ENCODE measurements around the gene SLC16A9.
"Not testable (repeated sequence)": the region's sequence is repeated elsewhere in the genome, so short reads cannot be mapped to it uniquely, and the experiment has no call there.

The SLC16A9 gene

DNA sequence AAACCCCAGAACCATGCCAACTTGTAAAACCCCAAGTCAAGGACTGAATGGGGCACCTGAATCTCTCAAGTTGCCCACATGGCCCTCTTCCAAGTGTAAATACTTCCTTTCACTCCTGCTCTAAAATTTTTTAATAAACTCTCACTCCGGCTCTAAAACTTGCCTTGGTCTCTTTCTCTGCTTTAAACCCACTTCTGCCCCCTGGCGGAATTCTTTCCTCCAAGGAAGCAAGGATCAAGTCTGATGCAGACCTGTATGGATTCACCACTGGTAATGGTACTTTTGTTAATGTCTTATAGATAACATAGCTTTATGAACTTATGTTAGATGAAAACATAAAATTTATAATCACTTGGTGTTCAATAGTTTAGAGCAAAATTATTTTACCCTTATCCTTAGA lies 33.8 kb downstream of the SLC16A9 start:
- no peak for DNase-seq (ENCODE audit: low read depth)

DNA sequence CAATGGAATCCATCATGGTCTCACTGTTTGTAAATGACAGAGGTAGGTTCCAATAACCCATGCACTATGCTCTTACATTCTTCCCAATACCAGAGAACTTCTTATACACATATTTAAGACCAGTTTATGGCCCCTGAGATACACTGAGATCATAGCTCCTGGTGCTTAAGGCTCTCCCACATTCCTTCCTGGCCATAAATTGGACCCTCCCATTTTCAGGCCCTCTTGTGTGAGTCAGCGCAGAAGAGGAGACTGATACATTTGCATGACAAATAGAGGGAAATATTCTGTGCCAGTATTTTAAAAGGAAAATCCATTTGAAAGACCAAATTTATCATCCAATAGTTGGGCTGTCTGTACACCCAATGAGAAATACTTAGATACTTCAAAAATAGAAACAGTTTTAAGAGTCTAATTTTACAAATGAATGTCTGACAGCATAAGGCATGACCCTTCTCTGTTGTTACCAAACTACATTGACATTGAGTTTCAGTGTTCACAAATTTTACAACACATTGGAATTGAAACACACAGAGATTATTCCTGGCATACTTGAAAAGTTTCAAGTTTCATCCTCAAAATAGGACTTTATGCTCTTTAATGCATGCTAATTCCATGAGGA lies 35.3 kb downstream of the SLC16A9 start:
- DNase-seq (ENCODE audit: low read depth), result peak; percentile 53

DNA sequence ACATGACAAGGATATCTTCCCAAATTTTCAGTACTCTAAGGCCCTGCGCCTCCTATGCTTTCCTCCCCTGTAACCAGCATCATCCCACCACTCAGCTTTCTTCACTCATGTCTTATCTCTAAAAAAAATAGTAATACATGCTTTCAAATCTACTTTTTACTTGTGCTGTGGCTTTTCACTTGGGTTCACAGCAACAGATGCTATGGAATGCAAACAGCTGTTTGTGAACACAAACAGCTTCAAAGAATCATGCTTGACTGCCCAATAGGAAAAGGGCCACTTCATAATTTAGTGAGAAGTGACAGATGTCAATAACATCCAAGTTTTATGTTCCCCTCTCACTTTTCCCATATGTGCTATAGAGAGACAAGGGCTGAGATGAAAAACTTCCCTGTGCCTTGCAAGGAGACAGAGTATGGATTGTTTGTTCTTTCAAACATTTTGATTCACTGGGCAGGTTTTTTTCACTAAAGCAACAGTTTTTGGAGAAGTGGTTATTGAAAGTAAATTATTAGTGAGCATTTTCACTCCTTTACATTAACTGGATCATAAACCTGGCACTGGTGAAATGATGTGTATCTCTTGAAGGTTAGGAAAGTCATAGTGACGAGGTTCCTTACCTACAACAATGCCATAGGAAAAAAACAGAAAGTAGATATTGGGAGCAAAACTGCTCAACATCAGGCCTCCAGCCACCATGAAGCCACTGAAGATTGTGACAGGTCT lies 37.3 kb downstream of the SLC16A9 start:
- DNase-seq (ENCODE audit: low read depth), result no peak

DNA sequence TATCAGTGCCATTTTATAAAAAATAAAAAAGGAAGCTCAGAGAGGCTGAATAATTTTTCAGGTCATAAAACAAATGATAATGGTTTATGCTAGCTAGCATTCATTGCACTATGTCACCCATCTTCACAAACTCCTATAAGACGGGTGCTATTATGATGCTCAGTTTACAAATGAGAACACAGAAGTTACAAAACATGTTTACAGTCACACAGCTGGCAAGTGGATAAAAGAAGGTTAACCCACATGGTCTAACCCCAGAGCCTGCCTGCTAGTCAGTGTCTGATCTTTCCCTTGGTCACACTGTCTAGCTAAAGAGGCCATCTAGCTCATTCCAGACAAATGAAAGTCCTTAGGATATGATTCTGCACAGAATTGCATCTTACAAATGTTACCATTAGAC lies 39.4 kb downstream of the SLC16A9 start:
- no peak for DNase-seq (ENCODE audit: low read depth)

DNA sequence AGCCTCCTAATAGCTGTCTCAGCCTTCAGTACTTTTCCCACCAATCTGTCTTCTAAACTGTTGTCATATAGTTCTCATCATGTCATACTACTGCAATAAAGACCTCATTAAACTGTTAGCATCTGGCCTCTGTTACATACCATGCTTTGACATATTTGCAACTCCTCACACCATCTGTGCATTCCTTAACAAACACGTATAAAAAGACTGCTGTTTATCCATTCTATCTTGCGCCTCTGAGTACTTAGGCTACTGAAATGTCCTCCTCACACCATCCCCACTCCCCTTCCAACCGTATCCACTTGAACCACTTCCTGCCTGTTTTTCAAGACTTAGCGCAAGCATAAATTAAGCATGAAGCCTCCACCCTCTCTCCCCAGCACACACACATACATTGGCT lies 41.6 kb downstream of the SLC16A9 start:
- no peak for DNase-seq (ENCODE audit: low read depth)

DNA sequence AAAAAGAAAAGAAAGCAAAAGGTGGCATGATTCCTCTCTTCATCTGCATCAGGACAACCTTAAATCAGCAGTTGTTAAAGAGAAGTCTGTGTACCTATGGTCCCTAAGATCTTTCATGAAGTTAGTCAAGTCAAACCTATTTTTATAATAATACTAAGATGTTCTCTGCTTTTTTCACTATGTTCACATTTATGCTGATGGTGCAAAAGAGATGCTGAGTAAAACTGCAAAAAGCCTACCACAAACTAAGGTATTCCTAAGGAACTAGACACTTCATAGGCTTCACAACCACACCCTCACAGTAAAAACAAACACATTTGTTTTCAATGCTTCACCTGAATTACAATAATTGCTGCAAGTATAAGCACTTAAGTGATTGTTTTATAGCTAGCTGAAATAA lies 43.3 kb downstream of the SLC16A9 start:
- DNase-seq (ENCODE audit: low read depth), result no peak

DNA sequence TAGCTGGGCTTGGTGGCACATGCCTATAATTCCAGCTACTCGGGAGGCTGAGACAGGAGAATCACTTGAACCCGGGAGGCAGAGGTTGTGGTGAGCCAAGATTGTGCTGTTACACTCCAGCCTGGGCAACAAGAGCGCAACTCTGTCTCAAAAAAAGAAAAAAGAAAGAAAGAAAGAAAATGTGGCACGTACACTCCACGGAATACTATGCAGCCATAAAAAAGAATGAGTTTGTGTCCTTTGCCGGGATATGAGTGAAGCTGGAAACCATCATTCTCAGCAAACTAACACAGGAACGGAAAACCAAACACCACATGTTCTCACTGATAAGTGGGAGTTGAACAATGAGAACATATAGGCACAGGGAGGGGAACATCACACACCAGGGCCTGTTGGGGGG lies 46.4 kb downstream of the SLC16A9 start:
- DNase-seq (ENCODE audit: low read depth), result not testable (repeated sequence)

DNA sequence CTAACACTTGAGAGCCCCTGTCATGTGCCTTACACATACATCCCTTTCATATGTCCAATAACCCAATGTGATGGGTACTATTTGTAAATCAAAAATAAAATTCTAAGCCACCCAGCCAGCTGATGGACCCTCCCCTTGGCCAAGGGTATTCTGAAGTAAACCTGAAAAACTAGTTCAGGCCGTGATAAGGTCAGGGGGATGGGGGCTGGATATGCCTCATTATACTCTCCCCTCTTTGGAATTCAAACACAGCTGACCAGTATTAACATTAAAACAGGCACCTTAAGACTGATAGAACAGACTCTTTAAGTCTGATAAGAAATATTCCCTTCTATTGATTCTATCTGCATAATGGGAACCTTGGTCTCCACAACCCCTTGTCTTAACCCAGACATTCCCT lies 51.9 kb downstream of the SLC16A9 start:
- DNase-seq (ENCODE audit: low read depth), result no peak

DNA sequence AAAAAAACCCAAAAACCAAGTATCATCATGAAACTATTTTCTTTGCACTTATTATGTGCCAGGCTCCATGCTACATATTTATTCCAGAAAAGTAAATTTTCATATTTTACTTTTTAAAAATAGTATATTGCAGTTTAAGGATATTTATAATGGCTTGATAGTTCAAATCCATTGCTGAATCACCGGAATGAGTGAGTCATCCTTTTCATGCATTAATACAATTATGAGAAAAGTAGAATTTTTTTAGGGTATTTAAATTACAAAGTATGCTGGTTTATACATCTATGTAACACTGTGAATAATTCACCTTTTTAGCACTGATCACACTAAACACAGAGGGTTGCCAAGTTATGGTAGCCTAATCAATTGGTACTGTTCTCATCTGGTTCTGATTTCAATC lies 54.3 kb downstream of the SLC16A9 start:
- DNase-seq (ENCODE audit: low read depth), result peak; percentile 29

DNA sequence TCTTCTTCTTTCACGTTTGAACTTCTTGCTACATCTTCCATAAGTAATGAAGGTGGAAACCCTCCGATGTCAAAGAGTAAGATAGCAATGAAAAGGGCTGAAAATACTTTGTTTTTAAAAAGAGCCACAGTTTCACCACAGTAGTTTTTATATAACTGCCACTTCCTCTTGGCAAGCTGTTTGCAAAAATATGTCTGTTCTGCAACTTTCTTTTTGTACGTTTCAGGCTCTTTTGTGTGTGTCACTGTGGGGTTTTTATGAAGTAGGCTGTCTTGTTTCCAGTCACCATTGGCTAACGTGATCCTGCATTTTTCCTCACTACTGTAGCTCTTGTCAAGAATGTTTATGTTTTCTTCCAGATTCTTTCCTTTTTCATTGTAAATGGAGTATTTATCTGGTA lies 55.6 kb downstream of the SLC16A9 start:
- DNase-seq (ENCODE audit: low read depth), result no peak

DNA sequence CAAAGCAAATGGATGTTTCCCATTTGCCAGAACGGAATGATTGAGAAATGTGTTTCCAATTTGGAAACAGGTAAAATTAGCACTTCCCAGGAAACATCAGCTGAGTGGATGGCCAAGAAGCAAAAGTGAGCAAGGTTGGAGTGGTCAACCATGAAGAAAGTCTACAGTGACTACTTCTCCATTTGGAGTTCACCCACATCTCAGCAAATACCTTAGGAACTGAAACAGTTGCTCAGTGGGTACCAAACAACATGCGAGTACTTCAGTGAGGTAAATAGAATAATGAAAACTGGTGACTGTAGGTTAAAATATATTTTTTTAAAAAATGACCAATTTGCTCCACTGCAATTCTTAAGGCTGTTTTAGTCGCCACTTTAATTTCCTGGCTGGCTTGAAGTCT lies 57.7 kb downstream of the SLC16A9 start:
- no peak for DNase-seq (ENCODE audit: low read depth)

DNA sequence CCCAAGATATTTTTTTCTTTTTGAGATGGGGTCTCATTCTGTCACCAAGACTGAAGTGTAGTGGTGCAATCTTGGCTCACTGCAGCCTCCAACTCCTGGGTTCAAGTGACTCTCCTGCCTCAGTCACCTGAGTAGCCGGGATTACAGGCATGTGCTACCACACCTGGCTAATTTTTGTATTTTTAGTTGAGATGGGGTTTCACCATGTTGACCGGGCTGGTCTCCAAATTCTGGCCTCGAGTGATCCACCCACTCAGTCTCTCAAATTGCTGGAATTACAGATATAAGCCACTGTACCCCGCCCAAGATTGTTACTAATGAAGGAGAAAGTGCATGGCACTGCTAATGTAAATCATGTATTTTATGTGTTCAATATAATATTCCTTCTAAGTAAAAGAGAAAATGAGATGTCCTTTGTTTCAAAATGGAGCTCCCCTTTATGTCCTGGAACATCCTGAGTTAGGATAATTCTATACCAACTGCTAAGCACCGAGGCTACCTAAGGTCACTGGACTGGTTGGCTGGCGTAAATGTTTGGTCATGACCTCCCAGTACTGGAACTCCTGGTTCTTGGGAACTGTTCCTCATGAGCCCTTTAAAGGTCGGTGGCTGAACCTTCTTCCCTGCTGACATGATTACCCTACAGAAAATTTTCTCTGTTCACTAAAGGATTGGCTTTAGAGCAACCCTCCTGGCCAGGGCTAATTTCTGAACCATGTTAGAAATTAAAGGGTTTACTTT lies 59.9 kb downstream of the SLC16A9 start:
- no peak for DNase-seq (ENCODE audit: low read depth)

DNA sequence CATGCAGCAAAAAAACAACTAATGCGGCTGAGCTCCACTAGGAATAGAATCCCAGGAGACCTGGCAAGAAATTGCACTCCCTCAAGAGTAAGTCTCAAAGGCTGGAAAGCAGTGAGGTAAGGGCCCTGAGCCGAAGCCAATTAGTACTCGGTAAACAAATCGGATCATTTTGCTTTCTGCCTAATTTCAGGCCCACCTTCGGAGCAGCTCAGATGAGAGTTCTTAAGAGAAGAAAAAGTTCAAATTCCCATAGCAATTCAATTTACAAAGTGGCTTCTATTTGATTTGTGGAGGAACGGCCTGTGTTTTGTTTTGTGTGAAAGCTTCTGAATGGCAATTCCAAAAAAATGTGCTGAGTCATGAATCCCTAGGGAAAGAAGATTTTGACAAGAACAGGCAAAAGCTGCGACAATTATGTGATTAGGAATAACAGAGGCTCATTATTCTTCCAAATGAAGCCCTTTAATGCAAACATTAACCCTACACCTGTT lies 60.9 kb downstream of the SLC16A9 start:
- DNase-seq (ENCODE audit: low read depth), result peak; percentile 10

DNA sequence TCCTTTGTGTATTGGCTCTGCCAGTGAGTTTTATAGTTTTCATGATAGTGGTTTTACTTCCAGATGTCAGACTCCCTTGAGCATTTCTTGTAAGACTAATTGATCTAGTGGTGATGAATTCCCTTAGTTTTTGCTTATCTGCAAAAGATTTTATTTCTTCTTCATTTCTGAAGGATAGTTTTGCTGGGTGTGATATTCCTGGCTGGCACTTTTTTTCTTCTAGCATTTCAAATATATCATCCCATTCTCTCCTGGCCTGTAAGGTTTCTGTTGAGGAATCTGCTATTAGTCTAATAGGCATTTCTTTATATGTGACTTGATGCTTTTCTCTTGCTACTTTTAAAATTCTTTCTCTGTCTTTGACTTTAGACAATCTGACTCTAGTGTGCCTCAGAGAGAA lies 64.8 kb downstream of the SLC16A9 start:
- DNase-seq (ENCODE audit: low read depth), result no peak

DNA sequence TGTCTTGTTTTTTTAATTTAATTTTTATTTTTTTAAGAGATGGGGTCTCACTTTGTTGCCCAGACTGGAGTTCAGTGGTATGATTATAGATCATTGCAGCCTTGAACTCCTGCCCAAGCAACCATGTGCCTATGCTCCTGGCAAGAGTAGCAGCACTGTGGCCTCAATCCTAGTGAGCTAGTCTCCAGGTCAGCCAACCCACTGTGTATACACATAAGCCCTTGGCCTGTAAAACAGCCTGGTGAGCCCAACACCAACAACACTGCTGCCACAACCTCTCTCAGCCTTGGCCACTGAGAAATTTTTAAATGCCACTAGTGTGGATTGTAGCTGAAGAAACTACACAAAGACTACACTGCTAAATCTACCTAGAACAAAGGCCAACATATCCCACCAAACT lies 68.0 kb downstream of the SLC16A9 start:
- DNase-seq (ENCODE audit: low read depth), result not testable (repeated sequence)

DNA sequence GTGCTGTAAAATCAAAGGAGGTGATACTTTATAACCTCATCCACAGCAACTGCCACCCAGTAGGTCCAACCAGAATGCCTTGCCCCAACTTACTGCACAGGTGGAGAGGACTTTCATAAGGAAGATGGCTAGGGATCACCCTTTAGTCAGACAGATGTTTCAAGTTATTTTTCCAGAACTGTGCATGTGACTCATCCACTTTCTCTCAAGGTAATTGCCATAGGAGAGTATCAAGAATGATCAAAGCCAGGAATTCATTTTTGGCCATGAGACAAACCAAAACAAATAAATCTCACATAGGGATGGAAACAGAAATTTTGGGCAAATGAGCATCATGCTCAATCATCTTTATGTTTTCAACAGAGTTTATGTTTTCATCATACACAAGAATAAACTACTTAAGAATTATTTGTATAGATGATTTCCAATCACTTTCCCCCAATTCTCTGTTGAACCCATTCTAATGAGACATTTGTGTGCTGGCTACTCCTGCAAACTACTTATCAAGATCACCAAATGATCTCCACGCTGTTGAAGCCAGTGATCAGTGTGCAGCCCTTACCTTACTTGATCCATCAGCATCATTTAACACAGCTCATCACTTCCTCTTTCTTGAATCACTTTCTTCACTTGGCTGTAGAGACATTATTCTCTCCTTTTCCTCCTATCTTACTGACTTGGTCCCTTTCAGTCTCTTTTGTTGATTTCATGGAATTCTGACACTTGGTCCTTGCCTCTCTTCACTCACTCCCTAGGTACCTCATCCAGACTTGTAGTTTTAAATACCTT lies 74.0 kb downstream of the SLC16A9 start:
- DNase-seq (ENCODE audit: low read depth), result no peak

DNA sequence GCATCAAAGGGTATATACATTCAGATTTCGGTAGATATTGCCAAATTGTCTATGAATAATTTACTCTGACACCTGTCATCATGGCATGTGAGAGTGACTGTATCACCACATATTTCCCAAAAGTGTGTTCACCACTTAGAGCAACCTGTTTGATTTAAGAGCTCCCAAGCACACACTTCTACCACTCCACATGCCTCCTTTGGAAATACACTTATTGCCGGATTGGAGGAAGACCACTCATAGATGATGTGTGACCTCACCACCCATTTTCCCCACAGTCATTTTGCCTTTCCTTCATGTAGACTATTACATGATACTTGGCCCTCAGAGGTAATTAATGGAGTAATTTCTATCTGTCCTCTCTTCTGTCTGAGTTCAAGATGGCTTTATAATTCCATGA lies 75.5 kb downstream of the SLC16A9 start:
- DNase-seq (ENCODE audit: low read depth), result no peak

DNA sequence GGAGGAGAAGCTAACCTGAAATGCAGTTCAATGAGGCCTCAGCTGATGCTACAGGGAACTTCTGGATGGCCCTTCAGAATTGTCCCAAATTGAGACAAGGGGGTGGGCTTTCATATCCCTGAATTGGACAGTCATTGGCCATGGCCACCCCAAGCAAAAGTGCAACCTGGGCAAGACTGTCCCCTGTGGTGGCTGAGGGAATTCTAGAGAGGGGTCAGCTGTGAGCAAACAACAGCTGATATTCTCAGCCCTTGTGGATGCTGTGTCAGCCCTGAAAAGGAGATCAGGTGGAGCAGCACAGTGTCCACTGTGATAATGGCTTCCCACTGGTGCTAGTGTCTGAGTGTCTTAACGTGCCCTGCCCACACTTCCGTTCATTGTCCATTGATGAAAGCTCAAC lies 76.6 kb downstream of the SLC16A9 start:
- DNase-seq (ENCODE audit: low read depth), result no peak

DNA sequence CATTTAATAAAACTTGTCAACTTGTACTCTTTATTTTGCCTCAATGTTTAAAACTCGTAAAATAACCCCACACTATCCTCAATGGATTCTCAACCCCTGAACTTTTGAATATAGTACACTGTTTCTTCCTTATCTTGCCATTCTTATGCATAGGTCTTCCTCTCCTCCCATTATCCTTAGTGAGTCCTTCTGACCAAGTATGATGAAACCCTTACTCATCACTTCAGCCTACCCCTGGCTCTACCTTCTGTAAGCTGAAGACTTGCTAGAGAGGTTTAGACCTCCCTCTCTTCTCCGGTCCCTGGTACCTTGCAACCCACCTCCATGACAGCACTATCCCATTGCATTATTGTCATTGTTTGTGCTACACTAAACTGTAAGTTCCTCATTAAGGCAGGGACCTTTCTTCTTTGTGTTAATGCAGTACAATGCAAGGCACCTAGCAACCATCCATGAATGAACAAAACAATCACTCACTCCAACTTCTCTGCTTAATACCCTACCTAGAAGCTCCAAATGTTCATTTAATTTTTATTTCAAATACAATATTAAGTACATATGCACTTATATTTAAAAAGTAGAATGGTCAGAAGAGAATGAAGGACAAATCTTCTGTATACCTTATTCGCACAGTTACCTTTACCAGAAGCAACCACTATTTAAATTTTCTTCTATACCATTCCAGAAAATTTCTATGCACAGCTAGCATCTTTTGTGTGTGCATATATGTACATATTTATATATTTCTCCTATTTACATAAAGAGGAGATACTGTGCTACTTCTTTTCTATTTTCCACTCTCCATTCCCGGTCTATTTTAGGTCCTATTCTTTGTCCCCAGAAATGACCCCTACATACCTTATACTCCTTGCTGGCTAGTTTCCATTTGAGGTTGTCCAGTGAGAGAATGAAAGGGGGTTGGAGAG lies 77.5 kb downstream of the SLC16A9 start:
- no peak for DNase-seq (ENCODE audit: low read depth)

DNA sequence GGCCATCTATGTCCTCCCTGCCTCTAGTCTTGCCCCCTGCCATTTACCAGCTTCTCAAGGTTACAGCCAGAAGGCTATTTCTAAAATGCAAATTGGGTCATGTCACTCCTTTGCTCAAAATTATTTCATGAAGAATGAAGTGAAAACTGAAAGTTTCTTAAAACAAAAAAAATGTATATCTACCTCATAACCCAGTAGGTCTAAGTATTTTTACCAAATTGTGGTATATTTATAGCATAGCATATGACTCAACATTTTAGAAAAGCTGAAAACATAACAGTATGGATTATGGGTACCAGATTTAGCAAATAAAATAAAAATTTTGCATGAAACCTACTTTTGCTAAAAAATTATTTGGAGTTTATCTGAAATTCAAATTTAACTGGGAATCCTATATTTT lies 78.4 kb downstream of the SLC16A9 start:
- DNase-seq (ENCODE audit: low read depth), result no peak

DNA sequence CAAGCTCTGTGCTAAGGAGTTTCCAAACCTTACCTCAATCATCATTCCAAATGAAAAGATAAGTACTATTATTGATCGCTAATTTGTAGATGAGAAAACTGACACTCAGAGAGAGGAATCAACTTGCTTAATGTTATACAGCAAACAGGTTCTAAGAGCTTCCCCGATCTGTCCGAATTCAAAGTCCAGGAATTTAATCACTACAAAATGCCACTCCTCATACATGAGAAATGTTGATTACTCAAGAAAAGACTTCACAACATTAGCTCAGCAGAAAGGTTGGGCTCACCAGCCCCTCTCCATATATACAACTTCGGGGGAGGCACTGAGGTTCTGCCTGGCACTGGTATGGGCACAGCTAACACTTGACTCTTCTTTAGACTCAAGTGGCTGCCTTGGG lies 80.7 kb downstream of the SLC16A9 start:
- DNase-seq (ENCODE audit: low read depth), result no peak

Data from iris pigment epithelial cell (primary cell).